HepG2 (cell line): ENCODE measurements around the gene PSMG4. TPM values are rescaled to one million over a fixed set of nuclear protein-coding genes. Genes with fewer than 3 reads are reported as not detected.
A peak's percentile ranks its signal among the peaks of the same experiment; 100 is the strongest.

ENCODE experiments used
- ATAC-seq: fragments of 200-7000 bp; cut with Tn5 transposase; 3 replicates; pipeline ENCODE4 v1.9.1; 2020; ENCODE audit warnings: mild to moderate bottlenecking, moderate library complexity
- BruUV-seq: library from RNA; stranded (reverse); fragments of 400-500 nt; replicated peaks from 2 replicates; lab custom pipeline; 2021; lab: Mats Ljungman, UMichigan
- CTCF ChIA-PET: fragments of 300-600 bp; formaldehyde crosslinking; extraction: SDS; loops from one replicate; lab custom pipeline; 2021; ENCODE audit warnings: low total read pairs, inconsistent platforms, low intra/inter-chr PET ratio; lab: Yijun Ruan, JAX
- POLR2A ChIA-PET: fragments of 350-600 bp; sonication (Branson Sonifier 250); formaldehyde crosslinking; loops from one replicate; lab custom pipeline; 2020; ENCODE audit warnings: antibody characterized with exemption, inconsistent platforms; lab: Yijun Ruan, JAX
- DNase-seq: peaks from one replicate; pipeline ENCODE4 v3.0.0-alpha.2; 2015; ENCODE audit warnings: low spot score
- FAIRE-seq: peaks from 3 replicates; lab custom pipeline; 2011; peaks lifted over from hg19 to GRCh38; lab: Jason Lieb, UNC
- H2AFZ ChIP-seq: one replicate; pipeline ENCODE4 v1.6.1; 2011; ENCODE audit warnings: low read length, inconsistent platforms
- H3K27ac ChIP-seq: fragments of 300-600 bp; 3 replicates; pipeline ENCODE4 v1.8.0; 2011; ENCODE audit warnings: mixed run types, mild to moderate bottlenecking, mixed read lengths, low read length, inconsistent platforms; ENCODE audit not compliant: insufficient read depth; ENCODE audit errors: extremely low read length
- H3K27me3 ChIP-seq, 2 experiments: fragments of 200-600 bp in 1 of 2; 2 replicates in 1 of 2; 3 replicates in 1 of 2; pipeline versions ENCODE4 v1.6.0 to v1.8.0; 2011; ENCODE audit warnings: low read length in 2 of 2, mild to moderate bottlenecking in 2 of 2, moderate library complexity in 2 of 2, inconsistent platforms in 1 of 2; ENCODE audit not compliant: insufficient read depth in 2 of 2, control insufficient read depth in 1 of 2
- H3K36me3 ChIP-seq, 2 experiments: fragments of 200-600 bp in 1 of 2; replicated peaks in 1 of 2; 2 replicates in 1 of 2; 3 replicates in 1 of 2; pipeline versions ENCODE4 v1.5.1 to v1.8.0; 2011; ENCODE audit warnings: low read length in 2 of 2, inconsistent platforms in 1 of 2; ENCODE audit not compliant: insufficient read depth in 2 of 2, control insufficient read depth in 1 of 2
- H3K4me1 ChIP-seq: 2 replicates; pipeline ENCODE4 v1.5.1; 2012; ENCODE audit warnings: low read length, inconsistent platforms; ENCODE audit not compliant: insufficient read depth
- H3K4me2 ChIP-seq: 2 replicates; pipeline ENCODE4 v1.6.0; 2011; ENCODE audit warnings: low read depth, low read length, inconsistent platforms
- H3K4me3 ChIP-seq, 3 experiments: fragments of 200-600 bp in 1 of 3; sonication (generic), shearing (Covaris generic) in 1 of 3; replicated peaks in 1 of 3; 2 replicates each; pipeline ENCODE4 v1.5.1; 2011 to 2016; ENCODE audit warnings: low read length in 3 of 3, inconsistent platforms in 2 of 3, low read depth in 2 of 3, mild to moderate bottlenecking in 2 of 3, control low read depth in 1 of 3, mixed read lengths in 1 of 3; ENCODE audit not compliant: insufficient read depth in 1 of 3
- H3K79me2 ChIP-seq: one replicate; pipeline ENCODE4 v1.6.1; 2011; ENCODE audit warnings: low read length, inconsistent platforms; ENCODE audit not compliant: insufficient read depth
- H3K9ac ChIP-seq: 2 replicates; pipeline ENCODE4 v1.6.0; 2011; ENCODE audit warnings: mild to moderate bottlenecking, low read depth, low read length, inconsistent platforms; ENCODE audit not compliant: insufficient read depth
- H3K9me3 ChIP-seq: 2 replicates; pipeline ENCODE4 v1.5.1; 2012; ENCODE audit warnings: mild to moderate bottlenecking, low read length
- H4K20me1 ChIP-seq: 2 replicates; pipeline ENCODE4 v1.6.0; 2011; ENCODE audit warnings: inconsistent platforms, mild to moderate bottlenecking, low read length, moderate library complexity; ENCODE audit not compliant: insufficient read depth
- CTCF ChIP-seq: sonication (generic); formaldehyde crosslinking; IDR thresholded peaks from 2 replicates; pipeline ENCODE4 v1.5.0; 2020; ENCODE audit warnings: mild to moderate bottlenecking, missing genetic modification reagents, moderate library complexity
- FUBP1 ChIP-seq: sonication (generic); formaldehyde crosslinking; IDR thresholded peaks from 2 replicates; pipeline ENCODE4 v1.5.1; 2020; ENCODE audit warnings: missing genetic modification reagents, mild to moderate bottlenecking, borderline replicate concordance
- HOXA3 ChIP-seq: sonication (generic); formaldehyde crosslinking; IDR thresholded peaks from 2 replicates; pipeline ENCODE4 v1.5.0; 2020; ENCODE audit warnings: missing genetic modification reagents
- MLLT10 ChIP-seq: sonication (generic); formaldehyde crosslinking; IDR thresholded peaks from 2 replicates; pipeline ENCODE4 v1.4.0; 2020; ENCODE audit warnings: missing genetic modification reagents
- RAD21 ChIP-seq: fragments of 450-650 bp; formaldehyde crosslinking; IDR thresholded peaks from 2 replicates; pipeline ENCODE4 v1.5.0; 2020; ENCODE audit warnings: mild to moderate bottlenecking
- SMC3 ChIP-seq: IDR thresholded peaks from 2 replicates; pipeline ENCODE4 v1.6.1; 2011; ENCODE audit warnings: low read length, improper control_type of control experiment
- STAG1 ChIP-seq: sonication (generic); formaldehyde crosslinking; IDR thresholded peaks from 2 replicates; pipeline ENCODE4 v1.4.0; 2020; ENCODE audit warnings: missing genetic modification reagents
- ZNF274 ChIP-seq: sonication (generic); formaldehyde crosslinking; IDR thresholded peaks from 2 replicates; pipeline ENCODE4 v1.5.1; 2020; ENCODE audit warnings: mild to moderate bottlenecking, missing genetic modification reagents
- ZNF275 ChIP-seq: sonication (generic); formaldehyde crosslinking; IDR thresholded peaks from 2 replicates; pipeline ENCODE4 v1.8.0; 2022; ENCODE audit warnings: missing genetic modification reagents, mild to moderate bottlenecking, inconsistent platforms, borderline replicate concordance
- ZNF30 ChIP-seq: sonication (generic); formaldehyde crosslinking; IDR thresholded peaks from 2 replicates; pipeline ENCODE4 v1.5.0; 2020; ENCODE audit warnings: mild to moderate bottlenecking, missing genetic modification reagents
- ZNF34 ChIP-seq: sonication (generic); formaldehyde crosslinking; IDR thresholded peaks from 2 replicates; pipeline ENCODE4 v1.4.0; 2020; ENCODE audit warnings: mild to moderate bottlenecking, missing genetic modification reagents, borderline replicate concordance
- ZNF614 ChIP-seq: IDR thresholded peaks from 2 replicates; pipeline ENCODE4 v1.6.1; 2018; ENCODE audit warnings: missing biosample characterization, missing genetic modification reagents, inconsistent platforms, borderline replicate concordance
- ZNF710 ChIP-seq: sonication (generic); formaldehyde crosslinking; IDR thresholded peaks from 2 replicates; pipeline ENCODE4 v1.5.0; 2020; ENCODE audit warnings: mild to moderate bottlenecking, missing genetic modification reagents, borderline replicate concordance
- WGBS: methylation state at CpG from one replicate; pipeline ENCODE4 v1.1.6; 2017; ENCODE audit warnings: low lambda C conversion rate; 5-methylcytosine and 5-hydroxymethylcytosine counted together
- in situ Hi-C: cut with HindIII; loops from 2 replicates; pipeline ENCODE4 v1.10.0; 2017; ENCODE audit warnings: low pct_unique_long_range_greater_than_20kb; ENCODE audit not compliant: extremely low pct_ligation_motif_present
- intact Hi-C: fragments of 100-400 bp; cut with micrococcal nuclease; formaldehyde crosslinking; loops from one replicate; pipeline ENCODE4 v1.10.0; 2022; ENCODE audit not compliant: unreplicated experiment
- polyA plus RNA-seq, 8 experiments: library from polyadenylated mRNA; depleted of rRNA in 3 of 8; stranded (reverse) in 7 of 8; unstranded in 1 of 8; fragments of >200 nt; fragmentation: Illumina TruSeq in 4 of 8; extraction: Trizol in 4 of 8; gene quantifications; 2 replicates each; pipeline versions ENCODE4 v1.2.1 to v1.2.3, GENCODE V29; 2011 to 2016; ENCODE audit warnings: low read depth in 4 of 8, missing spikeins in 1 of 8, mixed read lengths in 1 of 8; ENCODE audit not compliant: insufficient read depth in 1 of 8
- total RNA-seq, 5 experiments: library from RNA; depleted of rRNA; stranded (reverse); fragments of >200 nt; fragmentation: Illumina TruSeq; extraction: Trizol; gene quantifications; 2 replicates each; pipeline ENCODE4 v1.2.3, GENCODE V29; 2016; ENCODE audit warnings: low read depth in 1 of 5

Gene PSMG4
- total and polyA plus RNA-seq, 2 of the 13 experiments (the other 11 are each of a cell fraction or from before 2014, with no cell fraction given) = 28.5 to 32.8 TPM

GRCh38 chr6:3239110-3239830 lies 19.5 kb upstream of the PSMG4 start:
- no peaks in the 10 kb centered on the region for H4K20me1 ChIP-seq
- ChIA-PET POLR2A (interaction anchor here (1.0 to 2.4 kb wide), 4 partner anchors 8 to 82 kb away, joined by 3 to 7 read pairs (median 6); partner anchors contain the start of gene TUBB2A), CTCF (interaction anchor here (0.7 to 1.1 kb wide), 2 partner anchors 113 to 115 kb away, joined by 3 to 6 read pairs; no protein-coding TSS in a partner anchor)
- peak; percentile 99 for ATAC-seq
- no peaks in the 10 kb centered on the region for H3K79me2 ChIP-seq
- H3K9ac ChIP-seq = no peak overlapping the region
- peaks cover 2% of the 10 kb centered on the region; the same call in 1 of the 2 replicates for H3K4me1 ChIP-seq
- intact Hi-C loops (no loop called here), in situ Hi-C loops (no loop called here)
- no TSS peak for BruUV-seq
- H3K27ac ChIP-seq = no peak overlapping the region
- H3K4me2 ChIP-seq = no peak overlapping the region
- 13% methylated on average over 13 of the region's 13 CpGs for WGBS
- peaks cover 9 to 55% of the 10 kb centered on the region in 2 experiments; a peak in 4 of 5 replicates for H3K27me3 ChIP-seq
- H3K4me3 ChIP-seq = no peak overlapping the region
- no peak overlapping the region for H2AFZ ChIP-seq
- no peak for DNase-seq
- no peaks in the 10 kb centered on the region for H3K9me3 ChIP-seq
- FAIRE-seq = peak; percentile 79
- no peaks in the 10 kb centered on the region for H3K36me3 ChIP-seq
- TF ChIP-seq STAG1 (CRISPR knock-in tag) (peak; percentile 60), CTCF (peak; percentile 47), SMC3 (peak; percentile 59), ZNF275 (CRISPR knock-in tag) (no peak), HOXA3 (no peak), ZNF614 (CRISPR knock-in tag) (0 out of 2 replicates have a peak, but pooled peaks have one; percentile 20), MLLT10 (CRISPR knock-in tag) (no peak), ZNF34 (no peak), FUBP1 (CRISPR knock-in tag) (no peak), ZNF274 (CRISPR knock-in tag) (no peak), ZNF710 (CRISPR knock-in tag) (no peak), ZNF30 (CRISPR knock-in tag) (no peak), RAD21 (CRISPR knock-in tag) (peak; percentile 67)
